ENCODE measurements around the gene CSNK2A1. TPM values are rescaled to one million over a fixed set of nuclear protein-coding genes. Genes with fewer than 3 reads are reported as not detected.
"Not testable (repeated sequence)": the region's sequence is repeated elsewhere in the genome, so short reads cannot be mapped to it uniquely, and the experiment has no call there.

Gene CSNK2A1
- total RNA-seq, 2 experiments from 2014 or later: 180 to 202 TPM

DNA sequence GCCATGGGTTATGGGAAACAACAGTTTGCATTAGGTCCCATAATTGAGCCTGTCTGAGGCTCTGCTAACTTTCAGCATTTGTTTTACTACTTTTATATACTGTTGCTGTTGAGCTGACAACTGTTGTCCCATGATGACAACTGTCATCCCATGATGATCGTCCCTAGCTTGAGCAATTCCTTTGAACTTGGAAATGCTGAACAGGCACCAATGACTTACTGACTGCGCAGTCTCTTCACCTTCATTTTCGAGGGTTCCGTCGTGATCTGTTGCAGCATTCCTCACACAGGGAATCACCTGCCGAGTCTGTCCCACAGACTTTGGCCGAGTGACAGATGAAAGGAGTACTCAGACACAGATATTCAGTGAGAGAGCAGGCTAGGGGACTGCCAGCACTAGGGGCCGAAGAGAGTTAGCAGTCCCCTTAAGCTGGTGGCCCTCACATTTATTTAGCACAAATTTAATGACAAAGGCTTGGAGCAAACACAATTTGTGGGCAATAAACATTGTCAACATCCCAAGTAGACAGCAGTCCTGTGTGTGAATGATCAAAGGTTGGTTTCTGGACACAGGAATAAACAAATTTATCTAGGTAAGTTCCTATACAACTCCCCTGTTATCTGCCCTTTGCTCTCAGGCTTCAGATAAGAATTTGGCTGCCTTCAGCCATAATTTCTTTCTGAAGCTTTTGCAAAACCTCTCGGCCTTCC lies 71.3 kb downstream of the CSNK2A1 start:
- no peak overlapping the region for H3K27ac Mint-ChIP-seq
- H3K4me3 Mint-ChIP-seq: no peak overlapping the region
- DNase-seq: no peak
- peaks cover 9% of the 10 kb centered on the region for H3K36me3 Mint-ChIP-seq
- no peaks in the 10 kb centered on the region for H3K4me1 Mint-ChIP-seq
- peaks cover 6% of the 10 kb centered on the region for H3K9me3 Mint-ChIP-seq
- H3K27me3 Mint-ChIP-seq: no peaks in the 10 kb centered on the region

DNA sequence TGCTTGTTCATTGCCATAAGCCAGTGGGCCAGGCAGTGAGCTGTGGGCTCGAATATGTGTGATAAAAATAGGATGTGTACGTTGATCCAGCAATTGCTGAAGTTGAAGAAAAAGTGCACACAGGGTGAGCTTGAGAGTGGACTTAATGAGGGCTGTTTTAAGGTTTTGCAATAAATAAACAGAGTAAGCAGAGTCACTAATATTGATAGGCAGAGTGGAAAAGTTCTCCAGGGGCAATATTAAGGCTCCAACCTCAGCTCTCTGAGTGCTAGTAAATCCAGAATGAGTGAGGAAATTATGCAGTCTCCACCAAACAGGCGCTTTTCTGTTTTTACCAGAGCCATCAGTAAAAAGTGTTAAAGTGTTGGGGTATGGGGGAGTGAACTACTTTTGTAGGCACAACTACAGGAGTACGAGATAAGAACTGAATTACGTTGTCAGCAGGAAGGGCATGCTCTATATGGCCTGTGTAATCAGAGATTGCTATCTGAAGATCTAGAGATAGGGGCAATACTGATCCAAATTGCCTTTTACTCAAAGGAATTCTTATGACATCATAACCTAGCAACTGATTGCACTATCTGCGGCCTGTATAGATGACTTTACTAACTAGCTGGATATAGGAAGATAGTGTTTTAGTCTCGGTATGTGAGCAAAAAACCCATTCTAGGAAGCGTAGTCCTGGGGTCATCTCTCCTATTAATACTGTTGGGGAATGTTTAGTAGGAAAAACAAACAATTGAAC lies 73.7 kb downstream of the CSNK2A1 start:
- Mint-ChIP-seq H3K36me3 (peaks cover 6% of the 10 kb centered on the region), H3K27ac (no peak overlapping the region), H3K4me1 (no peaks in the 10 kb centered on the region), H3K4me3 (no peak overlapping the region), H3K27me3 (no peaks in the 10 kb centered on the region), H3K9me3 (peaks cover 7% of the 10 kb centered on the region)
- no peak for DNase-seq

DNA sequence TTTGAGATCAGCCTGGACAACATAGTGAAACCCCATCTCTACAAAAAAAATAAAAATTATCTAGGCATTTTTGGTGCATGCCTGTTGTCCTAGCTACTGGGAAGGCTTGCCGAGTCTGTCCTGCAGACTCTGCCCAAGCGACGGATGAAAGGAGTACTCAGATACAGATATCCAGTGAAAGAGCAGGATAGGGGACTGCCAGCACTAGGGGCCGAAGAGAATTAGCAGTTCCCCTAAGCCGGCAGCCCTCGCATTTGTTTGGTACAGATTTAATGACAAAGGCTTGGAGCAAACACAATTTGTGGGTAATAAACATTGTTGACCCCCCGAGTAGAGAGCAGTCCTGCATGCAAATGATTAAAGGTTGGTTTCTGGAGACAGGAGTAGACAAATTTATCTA lies 75.8 kb downstream of the CSNK2A1 start:
- Mint-ChIP-seq H3K4me1 (peaks cover 6% of the 10 kb centered on the region), H3K9me3 (peaks cover 7% of the 10 kb centered on the region), H3K4me3 (no peak overlapping the region), H3K36me3 (peaks cover 2% of the 10 kb centered on the region), H3K27ac (no peak overlapping the region), H3K27me3 (no peaks in the 10 kb centered on the region)
- DNase-seq: no peak

DNA sequence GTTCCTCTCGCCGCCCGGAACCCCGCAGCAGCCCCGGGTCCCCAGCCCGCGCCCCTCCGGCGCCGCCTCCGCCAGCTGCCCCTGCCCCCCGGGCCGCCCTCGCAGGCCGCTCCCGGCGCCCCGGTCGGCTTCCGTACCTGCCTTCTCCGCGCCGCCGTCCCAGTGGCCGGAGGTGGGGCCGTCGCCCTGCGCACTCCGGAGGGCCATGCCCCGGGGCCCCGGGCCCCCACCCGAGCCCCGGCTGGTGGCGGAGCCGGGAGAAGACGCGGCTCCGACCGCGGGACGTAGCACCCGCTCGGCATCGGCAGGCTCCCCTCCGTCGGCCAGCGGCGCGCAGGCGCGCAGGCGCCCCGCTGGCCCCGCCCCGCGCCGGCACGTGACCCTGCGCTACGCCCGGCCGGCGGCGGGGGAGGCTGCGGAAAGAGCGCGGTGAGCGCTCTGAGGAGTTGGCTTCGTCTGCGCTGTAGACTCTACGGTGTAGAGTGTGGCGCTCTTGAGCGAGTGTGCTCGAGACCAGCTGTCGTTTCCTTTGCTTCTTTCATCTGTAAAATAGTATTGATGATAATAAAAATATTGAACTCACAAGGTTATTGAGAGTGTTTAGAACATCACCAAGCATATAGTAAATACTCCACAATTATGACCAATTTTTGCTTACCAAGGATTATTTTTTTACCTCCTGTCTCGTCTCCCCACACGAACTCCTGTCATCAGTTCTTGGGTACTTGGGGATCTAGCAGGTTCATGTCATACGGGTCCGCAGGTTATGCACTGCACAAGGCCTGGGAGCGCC lies 81.2 kb downstream of the CSNK2A1 start, which contains the start of gene TBC1D20:
Gene TBC1D20 (minus strand): TSS at position 335 of the 793 bp plus-strand sequence. CDS start 128 bp downstream, at position 207.
- Mint-ChIP-seq H3K27me3 (no peaks in the 10 kb centered on the region), H3K4me3 (peak within 1 kb of the TSS; percentile 94), H3K27ac (peak within 1 kb of the TSS; percentile 87), H3K36me3 (peaks cover 9% of the 10 kb centered on the region), H3K9me3 (peaks cover 2% of the 10 kb centered on the region), H3K4me1 (peaks cover 39% of the 10 kb centered on the region)
- DNase-seq: peak; percentile 91

DNA sequence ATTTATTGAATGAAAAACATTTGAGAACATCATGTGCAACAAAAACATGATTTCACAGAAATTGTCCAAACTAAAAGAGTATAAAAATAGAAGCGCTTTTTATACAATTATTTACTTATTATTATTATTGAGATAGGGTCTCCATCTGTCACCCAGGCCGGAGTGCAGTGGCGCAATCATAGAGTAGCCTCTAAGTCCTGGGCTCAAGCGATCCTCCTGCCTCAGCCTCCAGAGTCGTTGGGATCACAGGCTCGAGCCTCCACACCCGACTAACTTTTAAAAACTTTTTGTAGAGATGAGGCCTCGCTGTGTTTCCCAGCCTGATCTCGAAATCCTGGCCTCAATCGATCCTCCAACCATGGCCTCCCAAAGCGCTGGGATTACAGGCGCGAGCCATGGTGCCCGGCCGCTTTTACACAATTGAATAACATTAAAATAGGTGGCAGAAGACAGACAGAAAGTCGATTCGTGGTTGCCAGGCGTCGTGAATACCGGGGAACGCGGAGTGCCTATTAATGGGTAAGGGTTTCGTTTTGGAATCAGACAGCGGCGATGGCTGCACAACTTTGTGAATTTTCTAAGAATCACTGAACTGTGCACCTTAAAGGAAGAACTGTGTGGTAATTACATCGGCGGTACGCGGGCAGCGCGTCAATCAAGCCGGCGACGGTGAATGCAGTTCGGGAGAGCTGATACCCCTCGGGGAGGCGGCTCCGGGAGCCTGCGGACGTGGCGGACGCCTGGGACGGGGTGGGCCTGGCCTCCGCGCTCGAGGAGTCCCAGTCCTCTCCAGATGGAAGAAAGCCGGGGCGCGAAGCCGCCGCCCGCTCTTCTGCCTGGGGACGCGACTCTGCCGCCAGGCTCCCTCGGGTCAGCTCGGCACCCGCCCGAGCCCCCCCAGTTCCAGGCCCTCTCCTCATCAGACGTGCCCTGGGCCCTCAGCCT lies 82.1 kb downstream of the CSNK2A1 start:
- Mint-ChIP-seq H3K27me3 (no peaks in the 10 kb centered on the region), H3K4me3 (peak overlapping the region; percentile 94), H3K36me3 (peaks cover 9% of the 10 kb centered on the region), H3K9me3 (no peaks in the 10 kb centered on the region), H3K4me1 (peaks cover 41% of the 10 kb centered on the region), H3K27ac (peak overlapping the region; percentile 87)
- peak; percentile 66 for DNase-seq

DNA sequence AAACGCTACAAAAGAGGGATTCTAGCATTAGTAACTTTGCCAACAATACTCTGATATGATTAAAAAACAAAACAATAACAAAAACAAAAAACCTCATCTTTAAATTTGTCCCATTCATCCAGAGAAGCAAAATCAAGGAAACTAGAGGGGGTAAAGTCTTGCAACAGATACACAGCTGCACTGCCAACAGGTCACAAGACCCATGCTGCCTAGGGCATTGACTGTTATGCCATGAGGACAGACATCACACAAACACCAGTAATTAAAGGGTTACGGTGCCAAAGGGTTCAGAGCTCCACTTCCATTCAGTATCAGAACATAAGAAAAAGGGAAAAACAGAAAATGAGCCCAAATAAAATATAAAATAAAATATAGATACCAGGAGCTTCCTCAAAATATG lies 82.9 kb downstream of the CSNK2A1 start:
- DNase-seq: no peak
- Mint-ChIP-seq H3K27me3 (no peaks in the 10 kb centered on the region), H3K4me3 (peak overlapping the region; percentile 94), H3K36me3 (peaks cover 12% of the 10 kb centered on the region), H3K27ac (no peak overlapping the region), H3K4me1 (peaks cover 42% of the 10 kb centered on the region), H3K9me3 (no peaks in the 10 kb centered on the region)

DNA sequence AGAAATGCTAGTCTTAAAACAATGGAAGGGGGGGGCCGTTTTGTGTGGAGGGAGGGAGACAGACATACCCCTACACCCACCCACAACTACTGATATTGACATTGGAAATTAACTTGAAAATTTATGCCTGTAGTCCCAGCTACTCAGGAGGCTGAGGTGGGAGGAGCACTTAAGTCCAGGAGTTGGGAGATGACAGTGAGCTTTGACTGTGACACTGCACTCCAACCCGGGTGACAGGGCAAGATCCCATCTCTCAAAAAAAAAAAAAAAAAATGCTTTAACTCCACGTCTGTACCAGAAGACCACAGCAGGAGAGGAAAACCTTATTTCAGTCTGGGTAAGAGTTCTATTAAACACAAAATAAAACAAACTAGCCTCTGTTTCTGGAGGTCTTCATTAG lies 83.4 kb downstream of the CSNK2A1 start:
- peak overlapping the region; percentile 63 for H3K27ac Mint-ChIP-seq
- no peak for DNase-seq
- no peaks in the 10 kb centered on the region for H3K27me3 Mint-ChIP-seq
- peaks cover 12% of the 10 kb centered on the region for H3K36me3 Mint-ChIP-seq
- peaks cover 43% of the 10 kb centered on the region for H3K4me1 Mint-ChIP-seq
- H3K9me3 Mint-ChIP-seq: no peaks in the 10 kb centered on the region
- peak overlapping the region; percentile 94 for H3K4me3 Mint-ChIP-seq

DNA sequence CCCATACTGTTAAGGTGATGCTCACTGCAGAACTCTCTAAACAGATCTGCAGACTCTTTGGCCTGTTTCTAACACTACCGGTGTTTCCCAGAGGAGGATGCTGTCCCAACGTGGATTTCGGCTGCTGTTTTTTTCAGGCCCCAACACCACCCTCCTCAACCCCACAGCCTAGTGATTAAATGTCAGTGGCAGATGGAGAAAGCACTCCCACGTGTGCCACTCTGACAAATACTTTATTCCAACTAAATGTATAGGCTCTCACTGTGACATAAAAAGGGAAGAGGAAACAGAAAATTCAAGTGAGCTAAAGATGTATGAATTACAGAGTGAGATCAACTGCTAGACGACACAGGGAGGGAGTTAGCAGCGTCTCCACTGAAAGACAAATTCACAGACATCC lies 84.8 kb downstream of the CSNK2A1 start:
- Mint-ChIP-seq H3K9me3 (no peaks in the 10 kb centered on the region), H3K4me3 (no peak overlapping the region), H3K27ac (no peak overlapping the region), H3K4me1 (peaks cover 45% of the 10 kb centered on the region), H3K27me3 (no peaks in the 10 kb centered on the region), H3K36me3 (peaks cover 12% of the 10 kb centered on the region)
- no peak for DNase-seq

DNA sequence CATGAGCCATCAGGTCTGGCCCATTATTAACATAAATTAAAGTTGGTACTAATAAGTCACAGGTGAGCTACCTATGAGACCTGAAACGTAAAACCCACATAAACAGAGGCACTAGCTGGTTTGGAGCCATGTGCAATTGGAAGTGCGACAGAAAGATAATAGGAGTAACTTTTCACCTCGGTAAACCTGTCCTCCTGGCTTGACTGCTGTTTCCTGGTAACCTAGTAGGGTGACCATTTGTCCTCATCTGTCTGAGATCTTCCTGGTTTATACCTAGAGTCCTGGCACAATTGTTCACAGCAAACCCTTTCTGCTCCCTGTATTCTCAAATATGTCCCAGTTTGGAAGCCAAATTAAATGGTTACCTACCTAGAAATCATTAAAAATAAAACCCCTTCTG lies 88.6 kb downstream of the CSNK2A1 start:
- Mint-ChIP-seq H3K9me3 (no peaks in the 10 kb centered on the region), H3K27ac (no peak overlapping the region), H3K4me1 (peaks cover 32% of the 10 kb centered on the region), H3K36me3 (peaks cover 15% of the 10 kb centered on the region), H3K27me3 (no peaks in the 10 kb centered on the region), H3K4me3 (no peak overlapping the region)
- DNase-seq: no peak

DNA sequence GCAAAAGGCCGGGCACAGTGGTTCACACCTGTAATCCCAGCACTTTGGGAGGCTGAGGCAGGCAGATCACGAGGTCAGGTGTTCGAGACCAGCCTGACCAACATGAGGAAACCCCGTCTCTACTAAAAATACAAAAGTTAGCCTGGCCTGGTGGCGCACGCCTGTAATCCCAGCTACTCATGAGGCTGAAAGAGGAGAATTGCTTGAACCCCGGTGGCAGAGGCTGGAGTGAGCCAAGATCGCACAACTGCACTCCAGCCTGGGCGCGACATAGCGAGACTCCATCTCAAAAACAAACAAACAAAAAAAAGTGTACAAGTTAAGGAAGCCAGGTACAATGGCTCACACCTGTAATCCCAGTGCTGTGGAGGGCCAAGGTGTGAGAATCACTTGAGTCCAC lies 91.6 kb downstream of the CSNK2A1 start:
- peaks cover 12% of the 10 kb centered on the region for H3K36me3 Mint-ChIP-seq
- H3K27ac Mint-ChIP-seq, H3K4me3 Mint-ChIP-seq, H3K9me3 Mint-ChIP-seq, H3K27me3 Mint-ChIP-seq, DNase-seq: not testable (repeated sequence)
- H3K4me1 Mint-ChIP-seq: peaks cover 14% of the 10 kb centered on the region

DNA sequence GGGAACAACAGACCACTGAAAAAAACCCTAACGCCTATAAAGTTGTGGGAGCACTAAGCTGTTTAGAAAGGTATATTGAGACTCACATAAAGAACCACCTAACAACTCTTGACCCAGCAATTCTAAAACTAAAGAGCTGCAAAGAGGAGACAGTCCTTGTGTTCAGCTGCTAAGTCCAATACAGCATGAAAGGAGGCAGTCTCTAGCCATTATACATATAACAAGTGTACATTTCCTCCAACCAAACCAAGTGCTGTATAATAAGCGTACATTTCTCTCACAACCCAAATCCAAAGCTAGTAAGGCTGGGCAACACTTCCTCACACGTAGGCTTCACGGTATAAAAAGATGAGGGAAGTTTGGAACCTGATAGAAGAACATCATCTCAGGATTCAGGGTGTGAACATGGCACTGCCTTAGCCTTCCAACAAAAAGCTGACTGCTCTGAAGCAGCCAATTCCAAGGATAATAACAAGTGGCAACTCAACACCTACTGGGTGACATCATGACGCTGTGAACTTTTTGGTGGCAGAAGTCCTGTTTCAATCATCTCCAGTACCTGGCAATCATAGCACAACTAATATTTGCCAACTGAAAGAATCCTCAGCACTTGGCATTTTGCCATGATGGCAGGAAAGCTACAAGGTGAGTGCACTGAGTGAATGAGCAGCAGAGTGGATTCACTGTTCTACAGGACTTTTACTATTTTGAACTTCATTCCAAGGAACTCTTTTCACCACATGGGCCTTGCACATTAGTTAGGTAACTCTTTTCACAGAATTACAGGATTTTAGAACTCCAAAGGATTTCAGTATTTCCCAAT lies 97.9 kb downstream of the CSNK2A1 start:
- no peak for DNase-seq
- Mint-ChIP-seq H3K4me1 (peaks cover 7% of the 10 kb centered on the region), H3K9me3 (no peaks in the 10 kb centered on the region), H3K27ac (no peak overlapping the region), H3K4me3 (no peak overlapping the region), H3K36me3 (peaks cover 37% of the 10 kb centered on the region), H3K27me3 (no peaks in the 10 kb centered on the region)

DNA sequence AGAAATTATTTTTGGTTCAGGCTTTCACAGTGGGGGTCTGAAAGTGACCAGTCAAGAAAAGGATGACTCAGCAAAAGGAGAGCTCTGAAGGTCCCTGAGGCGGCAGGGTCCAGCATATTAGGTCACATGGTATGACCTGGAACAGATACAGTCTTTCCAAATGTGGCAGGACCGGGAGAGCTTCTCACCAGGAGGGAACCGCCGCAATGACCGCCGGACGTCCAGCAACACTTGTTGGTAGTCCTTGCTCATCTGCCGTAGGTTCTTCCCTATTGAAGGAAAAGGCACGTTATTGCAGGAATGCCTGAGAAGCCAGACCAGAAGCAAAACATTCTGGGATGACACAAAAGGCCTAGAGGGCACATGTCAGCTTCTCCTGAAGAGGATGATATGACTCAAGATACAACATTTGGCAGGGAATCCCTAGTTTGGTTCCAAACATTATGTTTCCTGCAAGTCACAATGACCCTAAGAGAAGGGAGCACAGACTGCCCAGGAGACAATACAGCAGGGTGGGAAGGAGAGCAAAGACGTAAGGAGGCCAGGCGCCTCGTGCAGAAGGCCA lies 98.6 kb downstream of the CSNK2A1 start:
- Mint-ChIP-seq H3K27ac (no peak overlapping the region), H3K36me3 (peaks cover 42% of the 10 kb centered on the region)

DNA sequence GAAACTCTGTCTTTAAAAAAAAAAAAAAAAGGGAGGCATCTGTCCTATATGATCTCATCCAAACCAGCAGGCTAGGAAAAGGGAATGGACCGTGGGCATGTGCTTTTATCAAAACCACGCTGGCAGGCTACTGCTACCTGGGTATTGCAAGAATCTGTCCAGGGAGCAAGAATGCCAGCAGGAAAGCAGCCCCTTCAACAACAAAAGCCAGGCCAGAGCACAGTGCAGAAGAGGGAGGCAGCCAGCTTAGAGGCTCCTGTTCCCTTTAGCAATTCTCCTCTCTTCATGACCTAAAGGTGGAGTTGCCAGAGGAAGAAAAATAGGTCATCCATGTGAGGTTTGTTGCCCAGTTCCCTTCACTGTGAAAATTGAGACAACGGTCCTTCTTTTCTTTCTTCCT lies 99.5 kb downstream of the CSNK2A1 start:
- Mint-ChIP-seq H3K27me3 (no peaks in the 10 kb centered on the region), H3K4me3 (no peak overlapping the region), H3K36me3 (peaks cover 50% of the 10 kb centered on the region), H3K9me3 (no peaks in the 10 kb centered on the region), H3K27ac (no peak overlapping the region), H3K4me1 (peaks cover 19% of the 10 kb centered on the region)
- DNase-seq: no peak

More for the DNA sequence above, 98.6 kb downstream of the CSNK2A1 start:
- DNase-seq: no peak
- no peaks in the 10 kb centered on the region for H3K9me3 Mint-ChIP-seq
- no peak overlapping the region for H3K4me3 Mint-ChIP-seq
- no peaks in the 10 kb centered on the region for H3K27me3 Mint-ChIP-seq
- H3K4me1 Mint-ChIP-seq: peaks cover 13% of the 10 kb centered on the region
